Inflammatory macrophage treated with lipopolysaccharide for 4 hours (primary cell): ENCODE measurements around the gene CCDC7.
"Not testable (repeated sequence)": the region's sequence is repeated elsewhere in the genome, so short reads cannot be mapped to it uniquely, and the experiment has no call there.

Experiments
- DNase-seq: peaks from one replicate; pipeline ENCODE4 v3.0.0-alpha.2; 2020

The CCDC7 gene

GRCh38 chr10:32459051-32459698 lies 13.2 kb downstream of the CCDC7 start:
- no peak for DNase-seq

GRCh38 chr10:32461203-32461602 lies 15.3 kb downstream of the CCDC7 start:
- no peak for DNase-seq

GRCh38 chr10:32471232-32471631 lies 25.3 kb downstream of the CCDC7 start:
- DNase-seq = no peak

GRCh38 chr10:32477499-32477898 lies 31.6 kb downstream of the CCDC7 start:
- DNase-seq = no peak

- DNase-seq = no peak
These were observed 35.7 kb downstream of the CCDC7 start for GRCh38 chr10:32481606-32482005.

- DNase-seq = not testable (repeated sequence)
These were observed 37.1 kb downstream of the CCDC7 start for GRCh38 chr10:32483019-32483502.

GRCh38 chr10:32488038-32488437 lies 42.1 kb downstream of the CCDC7 start:
- not testable (repeated sequence) for DNase-seq

- no peak for DNase-seq
These were observed 43.2 kb downstream of the CCDC7 start for GRCh38 chr10:32489158-32489557.

- DNase-seq = no peak
These were observed 44.0 kb downstream of the CCDC7 start for GRCh38 chr10:32489901-32490300.

- not testable (repeated sequence) for DNase-seq
These were observed 48.6 kb downstream of the CCDC7 start for GRCh38 chr10:32494562-32494961.

GRCh38 chr10:32500136-32500535 lies 54.2 kb downstream of the CCDC7 start:
- not testable (repeated sequence) for DNase-seq

GRCh38 chr10:32501906-32502305 lies 56.0 kb downstream of the CCDC7 start:
- DNase-seq = no peak

GRCh38 chr10:32505762-32506420 lies 60.0 kb downstream of the CCDC7 start:
- DNase-seq = not testable (repeated sequence)

GRCh38 chr10:32511599-32511998 lies 65.7 kb downstream of the CCDC7 start:
- DNase-seq = no peak

GRCh38 chr10:32516567-32517495 lies 70.9 kb downstream of the CCDC7 start:
- DNase-seq = no peak

GRCh38 chr10:32530231-32530630 lies 84.3 kb downstream of the CCDC7 start:
- no peak for DNase-seq

- DNase-seq = peak; percentile 5
These were observed 92.3 kb downstream of the CCDC7 start for GRCh38 chr10:32538256-32538655.

- DNase-seq = no peak
These were observed 94.9 kb downstream of the CCDC7 start for GRCh38 chr10:32540691-32541470.

GRCh38 chr10:32548208-32548607 lies 102.3 kb downstream of the CCDC7 start:
- DNase-seq = no peak

- peak; percentile 47 for DNase-seq
These were observed 110.9 kb downstream of the CCDC7 start for GRCh38 chr10:32556783-32557395.

- not testable (repeated sequence) for DNase-seq
These were observed 116.8 kb downstream of the CCDC7 start for GRCh38 chr10:32562695-32563094.

- DNase-seq = no peak
These were observed 131.5 kb downstream of the CCDC7 start for GRCh38 chr10:32577448-32577847.
